Epithelial cell of esophagus (primary cell): ENCODE measurements around the gene ESF1.

Experiments
- DNase-seq: peaks from one replicate; pipeline ENCODE4 v3.0.0; 2010; ENCODE audit warnings: low read depth
- H3K4me3 ChIP-seq: 2 replicates; pipeline ENCODE4 v1.5.1; 2011; ENCODE audit warnings: mild to moderate bottlenecking, low read length, control low read depth
- TF ChIP-seq, protein P1 (sequence below): IDR thresholded peaks from 2 replicates; pipeline ENCODE4 v1.5.1; 2011; ENCODE audit warnings: low read depth, mild to moderate bottlenecking, low read length, control low read depth, inconsistent platforms; ENCODE audit not compliant: insufficient read depth; ENCODE audit errors: missing control alignments

ESF1 gene

DNA sequence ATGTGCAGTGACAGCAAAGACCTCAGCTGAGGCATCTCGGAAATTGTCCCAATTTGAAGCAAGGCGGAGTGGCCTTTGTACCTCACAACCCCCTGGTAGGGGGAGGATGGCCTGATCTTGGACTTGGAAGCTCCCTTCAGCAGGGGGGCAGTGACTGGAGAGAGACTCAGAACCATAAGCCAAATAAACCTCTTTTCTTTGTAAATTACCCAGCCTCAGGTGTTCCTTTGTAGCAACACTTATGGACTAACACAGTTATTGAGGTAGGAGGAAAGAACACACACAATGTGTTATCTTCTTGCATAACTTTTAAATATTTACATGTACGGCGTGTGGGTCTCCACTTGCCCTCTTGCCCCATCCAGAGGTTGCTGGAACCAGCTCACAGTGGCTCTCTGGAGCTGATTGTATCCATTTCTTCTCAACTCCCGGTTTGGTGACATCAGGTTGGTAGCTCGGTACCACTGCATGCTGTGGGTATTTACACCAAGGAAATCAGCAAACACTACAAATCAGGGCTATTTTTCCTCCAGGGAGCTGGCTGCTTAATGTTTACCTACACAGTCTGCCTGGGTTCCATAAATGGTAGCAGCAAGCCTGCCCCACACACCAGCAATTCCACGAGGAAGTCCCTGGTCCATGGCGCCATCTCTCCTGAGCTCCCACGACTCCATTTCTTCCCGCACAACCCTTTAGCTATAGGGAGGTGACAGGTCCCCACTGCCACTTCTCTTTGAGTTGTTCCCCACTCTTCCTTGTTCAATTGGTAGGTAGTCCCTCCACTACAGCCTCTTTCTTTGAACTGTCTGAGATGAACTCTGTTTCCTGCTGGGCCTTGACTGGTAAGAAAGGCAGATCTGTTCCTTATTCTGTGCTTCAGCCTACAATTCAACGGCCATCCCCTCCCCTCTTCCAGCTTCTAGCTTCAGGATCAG lies 91.7 kb downstream of the ESF1 start:
- no peak overlapping the region for H3K4me3 ChIP-seq
- TF ChIP-seq, protein P1, sequence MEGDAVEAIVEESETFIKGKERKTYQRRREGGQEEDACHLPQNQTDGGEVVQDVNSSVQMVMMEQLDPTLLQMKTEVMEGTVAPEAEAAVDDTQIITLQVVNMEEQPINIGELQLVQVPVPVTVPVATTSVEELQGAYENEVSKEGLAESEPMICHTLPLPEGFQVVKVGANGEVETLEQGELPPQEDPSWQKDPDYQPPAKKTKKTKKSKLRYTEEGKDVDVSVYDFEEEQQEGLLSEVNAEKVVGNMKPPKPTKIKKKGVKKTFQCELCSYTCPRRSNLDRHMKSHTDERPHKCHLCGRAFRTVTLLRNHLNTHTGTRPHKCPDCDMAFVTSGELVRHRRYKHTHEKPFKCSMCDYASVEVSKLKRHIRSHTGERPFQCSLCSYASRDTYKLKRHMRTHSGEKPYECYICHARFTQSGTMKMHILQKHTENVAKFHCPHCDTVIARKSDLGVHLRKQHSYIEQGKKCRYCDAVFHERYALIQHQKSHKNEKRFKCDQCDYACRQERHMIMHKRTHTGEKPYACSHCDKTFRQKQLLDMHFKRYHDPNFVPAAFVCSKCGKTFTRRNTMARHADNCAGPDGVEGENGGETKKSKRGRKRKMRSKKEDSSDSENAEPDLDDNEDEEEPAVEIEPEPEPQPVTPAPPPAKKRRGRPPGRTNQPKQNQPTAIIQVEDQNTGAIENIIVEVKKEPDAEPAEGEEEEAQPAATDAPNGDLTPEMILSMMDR: no peak
- DNase-seq: no peak

DNA sequence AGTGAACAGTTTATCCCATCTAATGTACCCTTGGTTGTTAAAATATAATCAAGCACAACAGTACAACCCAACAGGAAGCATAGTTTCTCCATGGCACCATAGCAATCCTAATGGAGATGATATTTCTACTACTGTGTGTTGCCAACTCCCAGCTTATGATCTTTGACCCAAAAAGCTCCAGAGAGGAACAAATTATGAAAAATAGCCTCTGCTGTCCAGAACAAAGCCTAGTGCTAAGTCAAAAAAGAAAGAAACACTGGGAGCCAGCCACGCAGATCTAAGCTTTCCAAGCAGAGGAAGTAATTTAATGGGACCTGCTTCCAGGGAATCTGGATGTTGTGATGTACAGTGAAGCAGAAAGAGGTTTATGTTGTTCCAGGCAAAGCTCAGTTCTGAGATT lies 93.8 kb downstream of the ESF1 start:
- TF ChIP-seq, protein P1: no peak
- H3K4me3 ChIP-seq: no peak overlapping the region
- no peak for DNase-seq

DNA sequence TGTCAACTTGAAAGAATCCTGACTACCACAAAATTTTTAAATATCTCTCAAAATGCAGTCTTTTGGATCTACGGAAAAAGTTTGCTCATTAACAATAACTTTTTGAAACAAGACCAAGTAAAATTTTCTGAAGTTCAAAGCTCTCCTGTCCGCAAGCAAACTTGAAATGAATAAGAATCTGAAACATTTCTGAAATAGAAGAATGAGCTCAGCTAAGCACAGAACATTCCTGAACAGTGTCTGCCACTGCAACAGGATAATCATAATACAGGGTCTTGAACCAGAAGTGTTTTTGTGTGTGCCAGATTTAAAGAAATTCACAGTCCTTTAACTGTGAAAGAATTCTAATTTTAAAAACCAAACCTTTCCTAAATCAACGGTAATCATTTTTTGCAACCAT lies 96.9 kb downstream of the ESF1 start:
- no peak overlapping the region for H3K4me3 ChIP-seq
- TF ChIP-seq, protein P1: no peak
- no peak for DNase-seq

DNA sequence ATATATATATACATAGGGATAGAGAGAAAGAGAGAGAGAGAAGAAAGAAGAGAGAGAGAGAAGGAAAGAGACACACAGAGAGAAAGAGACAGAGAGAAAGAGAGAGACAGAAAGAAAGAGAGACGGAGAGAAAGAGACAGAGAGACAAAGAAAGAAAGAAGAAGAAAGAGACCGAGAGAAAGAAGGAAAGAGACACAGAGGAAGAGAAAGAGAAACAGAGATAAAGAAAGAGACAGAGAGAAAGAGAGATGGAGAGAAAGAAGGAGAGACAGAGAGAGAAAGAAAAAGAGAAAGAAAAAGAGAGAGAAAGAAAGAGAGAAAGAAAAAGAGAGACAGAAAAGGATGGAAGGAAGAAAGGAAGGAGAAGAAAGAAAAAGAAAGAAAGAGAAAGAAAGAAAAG lies 99.1 kb downstream of the ESF1 start:
- TF ChIP-seq, protein P1: no peak
- no peak overlapping the region for H3K4me3 ChIP-seq
- DNase-seq: no peak

DNA sequence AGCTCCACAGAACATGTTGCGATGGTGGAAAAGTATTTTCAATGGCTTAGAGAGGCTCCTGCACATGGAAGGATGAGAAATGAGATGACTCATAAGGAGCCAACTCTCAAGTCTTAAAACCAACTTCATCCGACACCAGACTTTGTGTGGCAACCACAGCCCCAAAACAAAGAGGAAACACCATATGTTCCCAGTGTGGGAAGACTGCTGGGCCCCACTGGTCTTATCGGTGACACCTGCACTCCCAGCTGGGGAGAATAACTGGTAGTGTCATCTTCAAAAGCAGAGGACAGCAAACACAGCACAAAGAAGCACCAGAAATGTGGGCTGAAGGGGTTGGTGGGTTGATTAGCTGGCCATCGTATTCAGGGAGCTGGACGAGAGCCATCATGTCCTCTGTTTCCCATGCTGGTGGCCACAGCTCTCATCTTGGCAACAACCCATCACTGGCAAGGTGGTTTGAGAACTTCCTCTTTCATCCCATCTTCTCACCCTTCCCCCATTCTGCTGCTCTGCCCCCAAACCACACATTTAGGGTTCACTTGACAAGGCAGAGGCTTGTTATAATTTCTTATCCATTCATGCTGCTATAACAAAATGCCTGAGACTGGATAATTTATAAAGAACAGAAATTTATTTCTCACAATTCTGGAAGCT lies 100.0 kb downstream of the ESF1 start:
- DNase-seq: peak; percentile 14
- TF ChIP-seq, protein P1: no peak
- H3K4me3 ChIP-seq: no peak overlapping the region

DNA sequence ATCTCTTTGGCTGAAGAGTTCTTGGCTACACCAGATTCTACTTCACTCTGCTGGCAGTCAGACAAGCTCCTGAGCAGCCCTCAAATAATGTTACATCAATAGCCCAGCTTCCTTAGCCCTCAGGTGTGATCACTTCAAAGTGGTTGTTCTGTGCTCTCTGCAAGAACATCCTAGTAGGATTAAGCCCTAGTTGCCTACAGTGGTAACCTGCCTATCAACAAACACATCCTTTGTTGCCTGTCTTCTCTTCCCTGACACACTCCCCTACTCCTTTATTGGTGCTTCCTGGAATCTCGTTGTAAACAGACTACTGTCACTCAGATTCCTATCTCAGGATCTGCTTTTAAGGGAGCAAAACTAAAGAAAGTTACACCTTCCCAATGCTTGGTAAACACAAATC lies 100.9 kb downstream of the ESF1 start:
- no peak overlapping the region for H3K4me3 ChIP-seq
- no peak for DNase-seq
- TF ChIP-seq, protein P1: no peak
